ENCODE measurements around the gene ATP6V0C. TPM values are rescaled to one million over a fixed set of nuclear protein-coding genes. Genes with fewer than 3 reads are reported as not detected.

The ATP6V0C gene
- total and polyA plus RNA-seq, 2 donors from 2014 or later: 303 to 520 TPM

GRCh38 chr16:2500430-2500917 is 13.3 kb upstream of the ATP6V0C start:
- FAIRE-seq: no peak
- Histone ChIP-seq H3K4me3 (ENCODE audit: low read length in 3 of 3) (peak overlapping the region in 1 of 3 donors; percentile 67), H3K9me3 (ENCODE audit: control insufficient read depth in 2 of 3, insufficient read depth in 1 of 3, low read length in 3 of 3) (no peaks in the 10 kb centered on the region), H3K27me3 (ENCODE audit: control insufficient read depth, insufficient read depth, low read length) (no peaks in the 10 kb centered on the region), H3K4me1 (ENCODE audit: control insufficient read depth in 2 of 3, insufficient read depth in 2 of 3, low read depth in 1 of 3, low read length in 3 of 3) (peaks cover 0 to 54% (median 9%) of the 10 kb centered on the region in 3 donors), H3K9ac (ENCODE audit: low read length in 3 of 3) (peak overlapping the region in 1 of 3 donors; percentile 26), H3K27ac (ENCODE audit: low read depth in 2 of 2, low read length in 2 of 2) (peak overlapping the region; percentile 41 to 50), H3K36me3 (ENCODE audit: control insufficient read depth in 2 of 3, insufficient read depth in 3 of 3, low read length in 3 of 3) (no peaks in the 10 kb centered on the region)
- no peak for TF ChIP-seq CTCF (IDR thresholded peaks at IDR 0.05; ENCODE audit: borderline replicate concordance, extremely low read depth, insufficient read depth)
- intact Hi-C loops (cut with DNase I): no loop called here
- peak in 2 of 5 donors; percentile 61 to 74 for DNase-seq

GRCh38 chr16:2500918-2501750 is 12.6 kb upstream of the ATP6V0C start:
- Histone ChIP-seq H3K27me3 (ENCODE audit: control insufficient read depth, insufficient read depth, low read length) (no peaks in the 10 kb centered on the region), H3K9me3 (ENCODE audit: control insufficient read depth in 2 of 3, insufficient read depth in 1 of 3, low read length in 3 of 3) (no peaks in the 10 kb centered on the region), H3K9ac (ENCODE audit: low read length in 3 of 3) (peak overlapping the region in 1 of 3 donors; percentile 26), H3K4me1 (ENCODE audit: control insufficient read depth in 2 of 3, insufficient read depth in 2 of 3, low read depth in 1 of 3, low read length in 3 of 3) (peaks cover 0 to 54% (median 9%) of the 10 kb centered on the region in 3 donors), H3K27ac (ENCODE audit: low read depth in 2 of 2, low read length in 2 of 2) (peak overlapping the region; percentile 41 to 50), H3K4me3 (ENCODE audit: low read length in 3 of 3) (peak overlapping the region in 2 of 3 donors; percentile 16 to 67), H3K36me3 (ENCODE audit: control insufficient read depth in 2 of 3, insufficient read depth in 3 of 3, low read length in 3 of 3) (no peaks in the 10 kb centered on the region)
- peak; percentile 98 for TF ChIP-seq CTCF (IDR thresholded peaks at IDR 0.05; ENCODE audit: borderline replicate concordance, extremely low read depth, insufficient read depth)
- intact Hi-C loops (cut with DNase I): no loop called here
- FAIRE-seq (no peak), DNase-seq (peak; percentile 94 to 96 (median 95))

- Histone ChIP-seq H3K27me3 (ENCODE audit: control insufficient read depth, insufficient read depth, low read length) (no peaks in the 10 kb centered on the region), H3K27ac (ENCODE audit: low read depth in 2 of 2, low read length in 2 of 2) (peak overlapping the region; percentile 9 to 68), H3K9me3 (ENCODE audit: control insufficient read depth in 2 of 3, insufficient read depth in 1 of 3, low read length in 3 of 3) (no peaks in the 10 kb centered on the region), H3K36me3 (ENCODE audit: control insufficient read depth in 2 of 3, insufficient read depth in 3 of 3, low read length in 3 of 3) (no peaks in the 10 kb centered on the region), H3K4me1 (ENCODE audit: control insufficient read depth in 2 of 3, insufficient read depth in 2 of 3, low read depth in 1 of 3, low read length in 3 of 3) (peaks cover 0 to 46% (median 9%) of the 10 kb centered on the region in 3 donors), H3K9ac (ENCODE audit: low read length in 3 of 3) (peak overlapping the region in 1 of 3 donors; percentile 58), H3K4me3 (ENCODE audit: low read length in 3 of 3) (peak overlapping the region; percentile 11 to 67 (median 36))
- intact Hi-C loops (cut with DNase I): no loop called here
- DNase-seq (peak in 2 of 5 donors; percentile 65 to 79), FAIRE-seq (no peak)
- no peak for TF ChIP-seq CTCF (IDR thresholded peaks at IDR 0.05; ENCODE audit: borderline replicate concordance, extremely low read depth, insufficient read depth)
These were observed 11.5 kb upstream of the ATP6V0C start for GRCh38 chr16:2501946-2502895.
